Fibroblast of mammary gland (primary cell): ENCODE results near the gene TBXAS1.

Source experiments
- DNase-seq: peaks from one replicate; pipeline ENCODE4 v3.0.0-alpha.2; 2010; ENCODE audit warnings: low read depth
- H3K4me3 ChIP-seq: 2 replicates; pipeline ENCODE4 v1.5.1; 2011; ENCODE audit warnings: low read depth, mild to moderate bottlenecking, low read length, moderate library complexity; ENCODE audit not compliant: control insufficient read depth
- CTCF ChIP-seq: conservative IDR thresholded peaks from 2 replicates; pipeline ENCODE4 v1.5.1; 2011; ENCODE audit warnings: low read depth, low read length, inconsistent platforms; ENCODE audit not compliant: control insufficient read depth, insufficient read depth

TBXAS1 gene

GRCh38 chr7:140041659-140042385 lies 212.8 kb downstream of the TBXAS1 start:
- no peak for TF ChIP-seq CTCF
- no peak for DNase-seq
- no peak overlapping the region for H3K4me3 ChIP-seq

- no peak for TF ChIP-seq CTCF
- H3K4me3 ChIP-seq: no peak overlapping the region
- DNase-seq: no peak
These were observed 213.3 kb downstream of the TBXAS1 start for GRCh38 chr7:140042386-140042670.

- no peak for TF ChIP-seq CTCF
- no peak for DNase-seq
- H3K4me3 ChIP-seq: no peak overlapping the region
These were observed 215.2 kb downstream of the TBXAS1 start for GRCh38 chr7:140044251-140044650.

GRCh38 chr7:140045697-140046096 lies 216.6 kb downstream of the TBXAS1 start:
- no peak for DNase-seq
- H3K4me3 ChIP-seq: no peak overlapping the region
- no peak for TF ChIP-seq CTCF

GRCh38 chr7:140047197-140047596 lies 218.1 kb downstream of the TBXAS1 start:
- TF ChIP-seq CTCF: no peak
- no peak overlapping the region for H3K4me3 ChIP-seq
- DNase-seq: no peak

GRCh38 chr7:140048138-140048537 lies 219.1 kb downstream of the TBXAS1 start:
- H3K4me3 ChIP-seq: no peak overlapping the region
- DNase-seq: no peak
- TF ChIP-seq CTCF: no peak

- TF ChIP-seq CTCF: no peak
- no peak for DNase-seq
- no peak overlapping the region for H3K4me3 ChIP-seq
These were observed 219.9 kb downstream of the TBXAS1 start for GRCh38 chr7:140048989-140049338.
